H1 (cell line): ENCODE results near the gene METTL22. TPM values are rescaled to one million over a fixed set of nuclear protein-coding genes. Genes with fewer than 3 reads are reported as not detected.
A peak's percentile ranks its signal among the peaks of the same experiment; 100 is the strongest.

Experiments
- CTCF ChIA-PET: fragments of 300-600 bp; sonication (Branson Sonifier 250); formaldehyde crosslinking; loops from one replicate; lab custom pipeline; 2021; ENCODE audit not compliant: partially characterized antibody; lab: Charles Lee
- POLR2A ChIA-PET: fragments of 300-600 bp; sonication (Branson Sonifier 250); formaldehyde crosslinking; loops from one replicate; lab custom pipeline; 2021; ENCODE audit warnings: inconsistent platforms; ENCODE audit not compliant: partially characterized antibody; lab: Charles Lee
- DNase-seq, 2 experiments: peaks; one replicate each; pipeline versions ENCODE4 v3.0.0 to v3.0.0-alpha.2; 2010 to 2022; ENCODE audit warnings: low spot score in 2 of 2, low read depth in 1 of 2, mixed read lengths in 1 of 2
- FAIRE-seq: peaks from 2 replicates; lab custom pipeline; 2011; peaks lifted over from hg19 to GRCh38; lab: Jason Lieb, UNC
- H2AFZ ChIP-seq: 2 replicates; pipeline ENCODE4 v1.8.1; 2012; ENCODE audit warnings: low read length, inconsistent platforms
- H2AK5ac ChIP-seq: 2 replicates; pipeline ENCODE4 v1.6.1; 2013; ENCODE audit warnings: low read depth, low read length
- H2BK120ac ChIP-seq: replicated peaks from 2 replicates; pipeline ENCODE3; 2013; ENCODE audit warnings: low read depth, low read length, inconsistent platforms
- H2BK12ac ChIP-seq: 2 replicates; pipeline ENCODE4 v1.6.1; 2013; ENCODE audit warnings: low read depth, low read length
- H2BK15ac ChIP-seq: 2 replicates; pipeline ENCODE4 v1.6.1; 2013; ENCODE audit warnings: low read length
- H2BK20ac ChIP-seq: 2 replicates; pipeline ENCODE4 v1.6.1; 2013; ENCODE audit warnings: low read length
- H2BK5ac ChIP-seq: 2 replicates; pipeline ENCODE4 v1.6.1; 2013; ENCODE audit warnings: low read depth, low read length
- H3K14ac ChIP-seq: 2 replicates; pipeline ENCODE4 v1.6.1; 2013; ENCODE audit warnings: inconsistent platforms; ENCODE audit not compliant: insufficient read length
- H3K18ac ChIP-seq: 2 replicates; pipeline ENCODE4 v1.6.1; 2013; ENCODE audit warnings: low read length; ENCODE audit errors: extremely low read depth
- H3K23ac ChIP-seq: 2 replicates; pipeline ENCODE4 v1.6.1; 2013; ENCODE audit warnings: inconsistent platforms; ENCODE audit not compliant: insufficient read length
- H3K23me2 ChIP-seq: 2 replicates; pipeline ENCODE4 v1.6.1; 2013; ENCODE audit warnings: low read depth, low read length
- H3K27ac ChIP-seq: 2 replicates; pipeline ENCODE4 v1.6.1; 2011; ENCODE audit warnings: low read depth, low read length, inconsistent platforms
- H3K27me3 ChIP-seq, 4 experiments: replicated peaks in 1 of 4; 1 replicate in 1 of 4; 2 replicates in 3 of 4; pipeline versions ENCODE4 v1.6.1 to v1.8.1; 2011 to 2013; ENCODE audit warnings: low read length in 3 of 4, mild to moderate bottlenecking in 3 of 4, inconsistent platforms in 2 of 4, mixed read lengths in 2 of 4, moderate library complexity in 1 of 4; ENCODE audit not compliant: control insufficient read depth in 3 of 4, insufficient read depth in 3 of 4; ENCODE audit errors: extremely low read depth in 1 of 4
- H3K36me3 ChIP-seq, 4 experiments: 2 replicates each; pipeline versions ENCODE4 v1.6.1 to v1.8.1; 2011 to 2013; ENCODE audit warnings: mild to moderate bottlenecking in 4 of 4, low read length in 3 of 4, moderate library complexity in 2 of 4, control low read depth in 1 of 4, inconsistent platforms in 1 of 4; ENCODE audit not compliant: insufficient read depth in 4 of 4, control insufficient read depth in 2 of 4
- H3K4ac ChIP-seq: replicated peaks from 2 replicates; pipeline ENCODE3; 2013; ENCODE audit warnings: low read length, low read depth, mixed read lengths, inconsistent platforms; ENCODE audit not compliant: insufficient read length
- H3K4me1 ChIP-seq, 4 experiments: replicated peaks in 1 of 4; 1 replicate in 1 of 4; 2 replicates in 3 of 4; pipeline versions ENCODE4 v1.6.1 to v1.8.1; 2011 to 2013; ENCODE audit warnings: low read length in 3 of 4, inconsistent platforms in 2 of 4, mixed read lengths in 1 of 4; ENCODE audit not compliant: insufficient read depth in 4 of 4, control insufficient read depth in 3 of 4
- H3K4me2 ChIP-seq, 2 experiments: 2 replicates each; pipeline versions ENCODE4 v1.6.1 to v1.8.1; 2011 to 2013; ENCODE audit warnings: low read depth in 2 of 2, low read length in 2 of 2, control low read depth in 1 of 2, inconsistent platforms in 1 of 2, mild to moderate bottlenecking in 1 of 2; ENCODE audit not compliant: insufficient read depth in 1 of 2
- H3K4me3 ChIP-seq, 4 experiments: fragments of 200-600, 300-600 bp in 1 of 4; sonication (generic), shearing (Covaris generic), sonication (Bioruptor Twin) in 1 of 4; 2 replicates each; pipeline versions ENCODE4 v1.5.1 to v1.8.1; 2011 to 2016; ENCODE audit warnings: low read length in 4 of 4, low read depth in 3 of 4, control low read depth in 2 of 4, inconsistent platforms in 2 of 4, mild to moderate bottlenecking in 2 of 4, mixed read lengths in 1 of 4, moderate library complexity in 1 of 4; ENCODE audit not compliant: insufficient read depth in 2 of 4; ENCODE audit errors: extremely low read depth in 1 of 4
- H3K56ac ChIP-seq: replicated peaks from 2 replicates; pipeline ENCODE3; 2013; ENCODE audit warnings: low read depth, mild to moderate bottlenecking, mixed read lengths, low read length, inconsistent platforms; ENCODE audit not compliant: insufficient read length
- H3K79me1 ChIP-seq: 2 replicates; pipeline ENCODE4 v1.6.1; 2013; ENCODE audit warnings: low read depth, low read length, control low read depth
- H3K79me2 ChIP-seq, 2 experiments: 2 replicates each; pipeline versions ENCODE4 v1.6.1 to v1.8.1; 2012 to 2013; ENCODE audit warnings: low read length in 2 of 2, mild to moderate bottlenecking in 2 of 2, inconsistent platforms in 1 of 2; ENCODE audit not compliant: insufficient read depth in 2 of 2, control insufficient read depth in 1 of 2
- H3K9ac ChIP-seq, 4 experiments: replicated peaks in 1 of 4; 1 replicate in 1 of 4; 2 replicates in 3 of 4; pipeline versions ENCODE4 v1.6.1 to v1.8.1; 2011 to 2013; ENCODE audit warnings: low read depth in 3 of 4, low read length in 3 of 4, control low read depth in 2 of 4, mild to moderate bottlenecking in 2 of 4, moderate library complexity in 2 of 4, inconsistent platforms in 1 of 4; ENCODE audit errors: extremely low read depth in 1 of 4
- H3K9me3 ChIP-seq, 2 experiments: 2 replicates each; pipeline versions ENCODE4 v1.6.1 to v1.8.1; 2012 to 2013; ENCODE audit warnings: mild to moderate bottlenecking in 2 of 2, moderate library complexity in 2 of 2, control low read depth in 1 of 2, inconsistent platforms in 1 of 2, low read depth in 1 of 2, low read length in 1 of 2, mixed read lengths in 1 of 2; ENCODE audit not compliant: insufficient read depth in 2 of 2
- H4K20me1 ChIP-seq, 2 experiments: replicated peaks in 1 of 2; 2 replicates each; pipeline versions ENCODE3 to v1.8.1; 2011 to 2013; ENCODE audit warnings: inconsistent platforms in 2 of 2, low read length in 2 of 2, mild to moderate bottlenecking in 1 of 2; ENCODE audit not compliant: insufficient read depth in 2 of 2, control insufficient read depth in 1 of 2
- H4K5ac ChIP-seq: 2 replicates; pipeline ENCODE4 v1.6.1; 2013; ENCODE audit warnings: low read length, low read depth, mixed read lengths, inconsistent platforms; ENCODE audit not compliant: insufficient read length
- H4K8ac ChIP-seq: 2 replicates; pipeline ENCODE4 v1.8.0; 2013; ENCODE audit warnings: mild to moderate bottlenecking, moderate library complexity, low read length, inconsistent platforms; ENCODE audit not compliant: insufficient read depth; ENCODE audit errors: extremely low read depth
- H4K91ac ChIP-seq: replicated peaks from 2 replicates; pipeline ENCODE3; 2013; ENCODE audit warnings: low read length, mixed read lengths, inconsistent platforms; ENCODE audit not compliant: insufficient read length
- KDM1A ChIP-seq: fragments of 200-600, 300-600 bp; sonication (generic); IDR thresholded peaks from 2 replicates; pipeline ENCODE4 v1.7.1; 2016; ENCODE audit warnings: mild to moderate bottlenecking, low read length, borderline replicate concordance
- POLR2AphosphoS5 ChIP-seq: IDR thresholded peaks from 2 replicates; pipeline ENCODE4 v1.6.1; 2011; ENCODE audit warnings: low read depth, low read length
- YY1 ChIP-seq: IDR thresholded peaks from 2 replicates; pipeline ENCODE4 v1.6.1; 2011; ENCODE audit warnings: low read depth, mild to moderate bottlenecking, low read length
- WGBS, 2 experiments: shearing (Covaris generic) in 1 of 2; methylation state at CpG; one replicate each; pipeline versions ENCODE4 v1.1.6 to v1.1.7; 2013 to 2015; ENCODE audit warnings: low lambda C conversion rate in 2 of 2, mixed read lengths in 2 of 2, inconsistent platforms in 1 of 2, low coverage in 1 of 2, missing lambda C conversion rate in 1 of 2; ENCODE audit not compliant: insufficient replicate concordance in 2 of 2, insufficient coverage in 1 of 2, insufficient read length in 1 of 2; ENCODE audit errors: extremely low coverage in 1 of 2, missing lambda C conversion rate in 1 of 2; 5-methylcytosine and 5-hydroxymethylcytosine counted together
- polyA plus RNA-seq, 7 experiments: library from polyadenylated mRNA; depleted of rRNA in 3 of 7; stranded (reverse) in 5 of 7; unstranded in 2 of 7; fragments of >200 nt in 5 of 7; fragments of 200-250 nt in 2 of 7; gene quantifications; 1 replicate in 5 of 7; 2 replicates in 1 of 7; 4 replicates in 1 of 7; pipeline versions ENCODE4 v1.2.1 to v1.2.3, GENCODE V29; 2011 to 2013; ENCODE audit warnings: missing spikeins in 2 of 7, mixed read lengths in 2 of 7
- total RNA-seq: library from RNA; stranded (reverse); fragmentation: NEBNext Ultra II Directional; extraction: Animal tissue kit (Norgen Biotek cat#: 25700); gene quantifications from 2 replicates; pipeline ENCODE4 v1.2.1, GENCODE V29; 2021

The METTL22 gene
- total and polyA plus RNA-seq, 2 of the 8 experiments (the other 6 are each of a cell fraction or from before 2014, with no cell fraction given), result 56.7 to 85.2 TPM

- H2BK15ac ChIP-seq, result no peak overlapping the region
- no peaks in the 10 kb centered on the region for H3K9me3 ChIP-seq
- no peak overlapping the region for H2BK20ac ChIP-seq
- H2BK120ac ChIP-seq, result no peak overlapping the region
- ChIA-PET POLR2A (interaction anchor here (0.7 kb wide), 1 partner anchor 9 kb away, joined by 3 read pairs; no protein-coding TSS in a partner anchor), CTCF (interaction anchor here (0.7 to 7.7 kb wide), 3 partner anchors 12 to 241 kb away, joined by 3 to 63 read pairs (median 4); no protein-coding TSS in a partner anchor)
- H2AFZ ChIP-seq, result no peak overlapping the region
- no peak overlapping the region for H3K18ac ChIP-seq
- H3K79me2 ChIP-seq, result no peaks in the 10 kb centered on the region
- H4K20me1 ChIP-seq, result peaks cover 3% of the 10 kb centered on the region in 2 experiments
- no peak overlapping the region for H3K14ac ChIP-seq
- no peak for FAIRE-seq
- H2BK5ac ChIP-seq, result no peak overlapping the region
- no peaks in the 10 kb centered on the region for H3K23me2 ChIP-seq
- no peaks in the 10 kb centered on the region for H3K27me3 ChIP-seq
- DNase-seq, result no peak
- no peak overlapping the region for H3K4me3 ChIP-seq
- no peak overlapping the region for H2AK5ac ChIP-seq
- no peak overlapping the region for H3K27ac ChIP-seq
- H2BK12ac ChIP-seq, result no peak overlapping the region
- no peak overlapping the region for H3K4ac ChIP-seq
- WGBS, 2 experiments, result 75% methylated on average over 9 of the region's 9 CpGs; no CpG with 5 or more reads in 1 of the 2 experiments
- no peak overlapping the region for H4K5ac ChIP-seq
- H3K56ac ChIP-seq, result no peak overlapping the region
- peak; percentile 78; the same call in 1 of the 2 replicates for TF ChIP-seq KDM1A
- TF ChIP-seq POLR2AphosphoS5, result 0 out of 2 replicates have a peak, but pooled peaks have one; percentile 21
- TF ChIP-seq YY1, result no peak
- no peak overlapping the region for H3K4me2 ChIP-seq
- H4K91ac ChIP-seq, result no peak overlapping the region
- H3K79me1 ChIP-seq, result no peaks in the 10 kb centered on the region
- H3K36me3 ChIP-seq, result peaks cover 25 to 57% (median 48%) of the 10 kb centered on the region in 4 experiments
- no peak overlapping the region for H3K23ac ChIP-seq
- H3K9ac ChIP-seq, result no peak overlapping the region
- no peak overlapping the region for H4K8ac ChIP-seq
- H3K4me1 ChIP-seq, result no peaks in the 10 kb centered on the region
Measured at GRCh38 chr16:8647721-8648318, 26.3 kb downstream of the METTL22 start.
